GM04503 (cell line): ENCODE measurements around the gene SLC35A2.

Experiments
- DNase-seq: peaks from one replicate; pipeline ENCODE4 v3.0.0-alpha.2; 2012; ENCODE audit warnings: low read depth

SLC35A2 gene

DNA sequence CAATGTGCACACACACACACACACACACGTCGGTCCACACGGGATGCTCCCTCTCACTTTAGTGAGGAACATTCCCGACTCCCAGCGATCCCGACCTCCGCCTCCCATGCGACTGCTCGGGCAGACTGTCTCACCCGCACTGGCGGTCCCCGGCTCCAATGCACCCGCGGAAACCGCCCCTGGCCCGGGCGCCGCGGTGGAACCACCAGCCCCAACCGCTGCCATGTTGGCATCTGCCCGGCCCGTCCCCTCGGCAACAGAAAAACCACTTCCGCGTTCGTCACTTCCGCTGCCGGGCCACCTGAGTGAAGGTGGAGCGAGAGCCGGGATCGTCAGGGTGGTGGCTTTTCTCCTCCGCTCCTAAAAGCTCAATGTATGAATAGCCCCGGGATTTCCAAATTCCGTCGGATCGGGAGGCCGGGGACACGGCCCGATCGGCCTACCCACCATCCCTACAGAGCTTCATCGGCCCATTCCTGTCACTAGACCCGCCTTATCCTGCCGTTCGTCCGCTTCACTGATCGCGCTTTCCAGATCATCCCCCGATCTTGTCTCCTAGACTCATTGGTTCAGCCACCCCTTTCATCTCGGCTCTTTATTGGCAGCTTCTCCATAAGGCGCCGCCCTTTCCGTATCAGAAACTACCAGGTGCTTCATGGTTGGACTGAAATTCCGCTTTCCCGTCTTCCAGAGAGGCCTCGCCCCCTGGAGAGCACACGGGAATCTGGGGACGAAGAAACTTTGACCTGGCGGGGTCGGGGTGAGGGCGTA, at the start of gene SLC35A2:
Gene SLC35A2 (minus strand): TSS at position 235 of the 771 bp plus-strand sequence. CDS start 10 bp downstream, at position 225.
- no peak for DNase-seq

DNA sequence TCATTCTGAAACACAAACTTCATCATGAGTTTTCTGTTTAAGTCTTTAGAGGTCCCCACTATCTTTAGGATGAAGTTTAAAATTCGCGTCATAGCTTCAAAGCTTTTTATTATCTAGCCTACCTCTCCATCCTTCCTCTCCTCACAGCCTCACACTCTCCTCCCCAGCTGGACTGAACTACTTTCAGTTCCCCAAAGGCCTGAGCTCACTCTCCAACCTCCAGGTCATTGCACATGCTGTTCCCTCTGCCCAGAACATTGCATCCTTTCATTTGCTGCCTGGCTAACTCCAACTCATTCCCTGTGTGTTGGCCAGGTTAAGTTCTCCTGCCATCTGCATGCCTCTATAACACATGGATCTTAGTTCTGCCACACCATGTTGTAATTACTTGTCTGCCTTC, 48.8 kb upstream of the SLC35A2 start:
- DNase-seq: no peak

DNA sequence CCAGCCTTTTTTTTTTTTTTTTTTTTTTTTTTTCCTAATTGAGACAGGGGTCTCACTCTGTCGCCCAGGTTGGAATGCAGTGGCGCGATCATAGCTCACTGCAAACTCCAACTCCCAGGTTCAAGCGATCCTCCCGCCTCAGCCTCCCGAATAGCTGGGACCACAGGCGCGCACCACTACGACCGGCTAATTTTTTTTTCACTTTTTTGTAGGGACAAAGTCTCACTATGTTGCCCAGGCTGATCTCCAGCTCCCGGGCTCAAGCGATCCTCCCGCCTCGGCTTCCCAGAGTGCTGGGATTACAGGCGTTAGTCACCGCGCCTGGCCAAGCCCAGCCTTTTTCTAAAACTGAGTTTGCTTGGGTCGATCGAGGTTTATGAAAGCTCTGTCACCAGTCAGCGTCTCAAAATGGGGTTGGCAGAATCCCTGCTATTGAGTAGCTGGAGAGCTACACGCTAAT, 47.2 kb upstream of the SLC35A2 start:
- DNase-seq: peak; percentile 28

DNA sequence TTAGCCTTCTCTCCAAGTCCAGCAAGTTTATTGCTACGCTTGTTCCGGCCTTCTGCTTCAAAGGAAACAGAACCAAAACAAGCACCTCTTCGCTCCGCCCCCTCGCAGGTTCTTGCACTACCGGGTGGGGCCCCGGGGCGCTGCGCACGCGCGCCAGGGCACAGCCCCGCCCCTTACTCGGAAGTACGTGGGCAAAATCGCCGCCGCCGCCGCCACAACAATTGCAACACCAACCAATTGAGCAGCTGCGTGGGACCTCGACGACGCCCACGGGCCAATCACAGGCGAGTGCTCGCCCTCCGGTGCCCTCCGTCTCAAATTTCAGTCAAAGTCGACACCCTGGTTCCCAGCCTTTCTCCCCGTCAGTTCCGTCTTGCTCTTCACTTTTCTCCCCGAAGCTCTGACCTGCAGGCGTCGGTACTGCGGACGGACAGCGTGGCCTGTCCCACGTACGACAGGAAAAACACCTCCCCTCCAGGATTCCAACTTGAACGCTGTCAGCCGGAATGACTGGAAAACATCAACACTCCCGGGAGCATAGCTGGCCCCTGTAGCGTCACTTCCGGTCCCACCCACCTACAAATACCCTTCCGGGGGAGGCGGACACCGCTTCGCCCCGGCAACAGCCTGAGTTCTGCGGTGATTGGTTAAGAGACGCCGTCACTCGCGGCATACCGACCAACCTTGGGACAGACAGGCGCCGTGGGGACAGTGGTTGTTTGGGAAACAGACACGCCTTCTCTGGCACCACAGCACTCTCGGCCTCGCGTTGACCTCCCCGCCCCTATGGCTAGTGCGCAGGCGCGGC, 46.6 kb upstream of the SLC35A2 start:
- peak; percentile 88 for DNase-seq

DNA sequence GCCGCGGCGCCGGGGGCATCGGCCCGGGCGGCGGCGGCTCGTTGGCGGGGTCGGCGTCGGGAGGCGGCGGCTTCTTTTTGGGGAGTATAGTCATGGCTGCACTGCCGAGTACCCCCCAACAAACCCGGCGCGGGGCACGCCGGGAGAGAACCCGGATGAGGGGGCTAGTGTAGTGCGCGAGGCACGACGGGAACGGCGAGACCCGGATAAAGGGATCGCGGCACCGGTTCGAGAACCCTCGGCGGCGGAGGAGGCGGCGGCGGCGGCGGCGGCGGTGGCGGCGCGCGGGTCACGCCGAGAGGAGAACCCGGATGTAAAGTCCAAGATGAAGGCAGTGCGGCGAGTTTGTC, 46.0 kb upstream of the SLC35A2 start, which contains the start of gene OTUD5:
Gene OTUD5 (minus strand): TSS at position 131 of the 350 bp plus-strand sequence. CDS start 37 bp downstream, at position 94.
- DNase-seq: no peak

DNA sequence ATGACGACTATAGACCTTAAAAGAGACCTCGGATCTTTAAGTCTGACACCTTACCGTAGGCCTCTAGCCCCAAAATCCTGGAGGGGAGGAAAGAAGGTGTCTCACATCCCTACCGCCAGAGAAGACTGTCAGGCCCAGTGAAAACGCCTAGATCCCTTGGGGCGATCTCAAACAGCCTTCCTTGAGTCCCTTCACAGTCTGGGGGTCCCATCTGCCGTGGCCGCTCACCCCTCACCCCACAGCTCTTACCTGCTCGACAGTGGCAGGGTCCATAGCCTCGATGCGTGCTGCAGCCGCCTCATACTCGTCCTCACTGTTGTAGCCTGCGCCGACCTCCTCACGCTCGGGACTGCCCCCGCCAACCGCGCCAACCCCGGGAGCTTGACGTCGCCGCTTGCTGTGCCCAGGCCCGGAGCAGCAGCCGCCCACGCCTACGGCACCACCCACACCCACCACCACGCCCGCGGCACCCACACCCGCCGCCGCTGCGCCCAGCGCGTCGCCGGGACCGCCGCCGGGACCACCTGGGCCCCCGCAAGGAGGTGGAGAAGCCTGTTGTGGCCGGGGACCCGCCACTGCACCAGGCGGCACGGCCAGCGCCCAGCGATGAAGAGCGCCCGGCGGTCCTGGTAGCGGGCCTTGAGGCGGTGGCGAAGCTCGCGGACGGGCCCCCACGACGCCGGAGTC, 45.4 kb upstream of the SLC35A2 start:
- DNase-seq: no peak

DNA sequence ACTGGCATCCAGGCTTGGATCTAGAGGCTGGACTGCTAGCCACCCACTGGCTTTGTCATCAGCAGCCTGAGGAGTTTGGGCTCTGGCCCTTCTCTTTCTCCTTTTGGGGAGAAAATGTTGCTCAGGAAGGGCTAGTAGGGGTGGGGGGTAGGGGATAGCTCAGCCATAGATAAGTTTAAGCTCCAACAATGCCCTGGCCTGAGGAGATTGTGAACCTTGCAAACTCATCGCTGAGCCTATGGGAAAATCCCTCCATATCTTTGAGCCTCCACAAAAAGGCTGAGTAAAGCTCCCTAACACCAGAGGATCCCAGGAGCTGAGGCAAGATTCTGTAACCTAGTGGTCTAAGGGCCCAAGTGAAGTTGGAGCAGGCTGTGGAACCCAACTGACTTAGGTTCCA, 37.1 kb upstream of the SLC35A2 start:
- no peak for DNase-seq

DNA sequence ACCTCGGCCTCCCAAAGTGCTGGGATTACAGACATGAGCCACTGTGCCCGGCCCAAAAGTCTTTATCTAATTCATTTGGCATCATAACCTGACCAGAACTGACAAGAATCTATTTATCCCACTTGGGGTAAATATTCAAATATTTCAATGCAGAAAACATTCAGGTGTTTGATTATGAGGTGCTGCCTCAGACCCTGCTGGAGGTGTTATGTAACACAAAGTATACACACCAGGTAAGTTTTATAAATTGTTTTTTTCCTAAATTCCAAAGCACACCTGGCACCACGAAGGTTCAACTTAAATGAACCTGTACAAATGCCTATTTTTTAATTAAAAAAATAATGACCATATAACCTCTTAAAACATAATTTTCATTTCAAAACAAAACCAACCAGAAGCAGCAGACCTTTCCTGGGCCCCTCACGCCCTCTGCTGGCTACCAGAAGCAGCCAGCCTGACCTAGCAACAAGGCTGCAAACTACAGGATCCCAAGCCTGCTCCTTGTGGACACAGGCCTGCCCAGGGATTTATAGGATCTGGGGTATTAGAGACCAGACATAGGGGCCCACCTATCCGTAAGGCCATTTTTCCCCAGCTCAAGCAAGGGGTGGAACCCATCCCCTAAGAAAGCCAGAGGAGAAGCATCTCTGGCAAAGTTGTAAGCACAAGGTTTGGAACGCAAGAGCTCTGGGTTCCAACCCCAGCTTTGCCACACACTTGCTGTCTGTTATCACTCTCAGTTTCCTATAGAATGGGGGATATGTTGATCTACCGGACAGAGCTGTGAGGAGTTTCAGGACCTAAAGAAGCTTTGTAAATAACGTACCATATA, 34.3 kb upstream of the SLC35A2 start:
- no peak for DNase-seq

DNA sequence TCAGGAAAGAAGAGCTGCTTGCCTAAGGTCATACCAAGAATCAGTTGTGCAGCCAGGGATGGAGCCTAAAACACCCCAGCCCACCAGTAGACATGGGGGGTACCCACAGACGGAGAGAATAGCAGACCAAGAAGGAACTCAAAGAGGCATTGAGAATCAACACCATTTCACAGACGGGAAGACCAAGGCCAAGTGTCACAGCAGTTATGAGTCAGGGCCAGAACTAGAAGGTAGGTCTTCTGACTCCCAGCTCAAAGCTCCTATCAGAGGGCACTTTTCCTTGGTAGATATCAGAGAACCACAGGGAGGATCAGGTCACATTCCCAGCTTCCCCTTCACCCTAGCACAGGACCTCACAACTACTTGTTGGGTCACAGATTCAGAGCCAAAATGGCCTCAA, 31.4 kb upstream of the SLC35A2 start:
- DNase-seq: no peak

DNA sequence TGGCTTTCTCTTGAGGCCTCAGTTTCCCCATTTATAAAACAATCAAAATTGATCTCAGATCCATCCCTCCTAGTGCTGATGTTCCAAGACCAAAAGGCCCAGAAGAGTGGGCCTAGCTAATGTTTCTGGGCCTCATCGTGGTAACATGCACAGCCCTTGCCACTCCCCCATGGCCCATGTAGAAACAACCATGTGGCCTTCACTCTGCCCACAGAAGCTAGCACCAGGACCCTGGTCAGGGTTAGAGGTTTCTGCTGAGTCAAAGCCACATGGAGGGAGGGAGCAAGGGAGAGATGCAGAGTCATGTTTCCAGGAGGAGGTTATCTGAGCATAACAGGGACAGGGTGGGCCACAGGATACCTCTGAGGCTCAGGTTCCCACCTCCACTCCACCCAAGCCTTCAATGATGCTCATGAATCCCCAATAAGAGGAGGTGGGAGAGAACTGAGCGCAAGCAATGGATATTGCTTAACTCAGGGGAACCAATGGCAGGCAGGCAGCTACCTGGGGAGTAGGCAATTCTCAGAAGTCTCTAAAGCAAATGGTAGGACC, 29.0 kb upstream of the SLC35A2 start:
- no peak for DNase-seq

DNA sequence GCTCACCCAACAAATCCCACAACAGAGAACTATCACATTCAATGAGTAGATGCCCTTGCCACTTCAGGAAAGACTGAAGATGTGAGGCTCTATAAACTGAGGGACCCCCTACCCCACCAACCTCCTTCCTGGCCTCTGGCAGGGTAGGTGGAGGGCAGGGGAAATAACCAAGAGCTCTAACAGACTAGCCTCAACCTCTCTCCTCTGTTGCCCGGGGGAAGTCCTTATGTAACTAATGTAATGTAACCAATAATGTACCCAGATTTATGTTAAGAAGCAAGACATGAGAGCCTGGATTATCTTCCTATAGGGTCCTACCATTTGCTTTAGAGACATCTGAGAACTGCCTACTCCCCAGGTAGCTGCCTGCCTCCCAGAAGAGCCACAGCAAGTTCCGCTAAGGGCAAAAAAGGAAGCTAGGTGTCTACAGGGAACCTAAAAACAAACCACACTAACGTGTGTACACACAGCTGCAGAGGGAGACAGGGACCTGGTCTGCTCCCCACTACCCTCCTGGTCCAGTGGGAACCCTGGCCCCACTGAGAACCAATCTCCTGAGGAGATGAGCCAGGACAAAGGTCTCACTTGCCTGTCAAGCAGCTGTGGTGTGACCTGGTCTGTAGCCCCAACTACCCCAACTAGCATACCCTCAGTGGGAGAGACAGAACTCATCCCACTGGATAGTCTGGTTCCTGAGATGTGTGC, 28.2 kb upstream of the SLC35A2 start:
- no peak for DNase-seq

DNA sequence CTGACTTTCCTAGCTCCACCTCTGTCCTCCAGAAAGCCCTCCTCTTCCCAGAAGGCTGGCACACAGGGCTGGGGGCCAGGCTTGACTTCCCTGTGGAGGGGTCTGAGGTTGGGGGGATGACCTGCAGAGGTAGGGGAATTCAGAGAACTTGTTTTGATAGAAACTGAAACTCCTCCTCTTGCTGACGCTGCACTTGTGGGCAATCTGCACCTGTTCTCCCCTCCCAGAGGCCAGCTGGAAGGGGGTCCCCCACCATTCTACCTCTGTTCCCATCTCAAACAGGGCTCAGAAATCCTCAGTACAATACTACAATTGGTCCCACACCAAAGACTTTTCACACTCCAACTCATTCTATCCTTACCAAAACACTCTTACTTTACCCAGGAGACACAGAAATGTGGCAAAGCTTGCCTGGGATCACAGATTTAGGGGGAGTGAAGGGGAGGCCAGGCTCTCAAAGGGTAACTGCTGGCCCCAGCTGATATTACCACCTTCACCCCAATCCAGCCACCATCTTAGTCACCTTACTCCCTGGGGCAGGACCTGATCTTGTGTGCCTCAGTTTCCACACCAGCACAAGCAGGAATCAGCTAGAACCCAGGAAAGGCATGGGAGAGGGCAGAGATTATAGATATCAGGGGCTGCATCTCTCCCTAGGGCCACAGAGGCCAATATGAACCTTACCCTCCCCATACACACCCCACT, 27.4 kb upstream of the SLC35A2 start:
- no peak for DNase-seq

DNA sequence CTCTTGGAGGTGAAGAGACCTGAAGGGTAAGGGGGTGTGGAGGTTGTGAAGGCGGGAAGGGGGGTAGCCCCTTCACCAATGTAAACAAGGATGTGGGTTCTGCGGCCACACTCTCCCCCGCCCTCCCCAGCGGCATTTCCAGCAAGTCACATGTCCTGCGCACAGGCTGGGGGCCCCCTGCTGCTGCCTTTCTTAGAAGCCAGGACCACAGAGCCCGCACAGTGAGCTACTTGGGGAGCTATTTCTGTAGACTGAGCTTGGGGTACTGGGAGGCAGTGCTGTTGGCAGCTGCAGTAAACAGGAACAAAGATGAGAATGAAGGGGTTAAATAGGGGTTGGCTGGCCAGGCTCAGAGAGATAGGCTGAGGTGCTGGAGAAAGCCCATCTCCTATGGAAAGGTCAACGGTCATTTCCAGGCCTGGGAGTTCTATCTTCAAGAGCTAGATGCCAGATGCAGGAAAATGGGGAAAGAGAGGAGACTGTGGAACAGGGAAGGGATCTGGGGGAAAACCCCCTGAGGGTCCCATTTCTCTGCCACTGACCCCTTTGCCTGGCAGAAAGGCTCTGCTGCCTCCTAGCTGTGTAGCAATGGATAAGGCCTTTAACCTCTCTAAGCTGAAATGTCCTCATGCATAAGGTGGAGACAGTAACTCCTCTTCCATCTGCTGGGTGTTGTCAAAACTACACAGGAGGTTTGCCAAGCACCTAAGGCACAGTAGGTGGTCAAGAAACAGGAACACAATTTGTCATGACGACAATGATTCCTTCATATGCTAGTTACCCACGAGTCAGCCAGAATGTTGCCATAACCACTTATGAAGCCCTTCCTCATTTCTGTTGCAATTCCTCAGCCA, 25.8 kb upstream of the SLC35A2 start:
- no peak for DNase-seq

DNA sequence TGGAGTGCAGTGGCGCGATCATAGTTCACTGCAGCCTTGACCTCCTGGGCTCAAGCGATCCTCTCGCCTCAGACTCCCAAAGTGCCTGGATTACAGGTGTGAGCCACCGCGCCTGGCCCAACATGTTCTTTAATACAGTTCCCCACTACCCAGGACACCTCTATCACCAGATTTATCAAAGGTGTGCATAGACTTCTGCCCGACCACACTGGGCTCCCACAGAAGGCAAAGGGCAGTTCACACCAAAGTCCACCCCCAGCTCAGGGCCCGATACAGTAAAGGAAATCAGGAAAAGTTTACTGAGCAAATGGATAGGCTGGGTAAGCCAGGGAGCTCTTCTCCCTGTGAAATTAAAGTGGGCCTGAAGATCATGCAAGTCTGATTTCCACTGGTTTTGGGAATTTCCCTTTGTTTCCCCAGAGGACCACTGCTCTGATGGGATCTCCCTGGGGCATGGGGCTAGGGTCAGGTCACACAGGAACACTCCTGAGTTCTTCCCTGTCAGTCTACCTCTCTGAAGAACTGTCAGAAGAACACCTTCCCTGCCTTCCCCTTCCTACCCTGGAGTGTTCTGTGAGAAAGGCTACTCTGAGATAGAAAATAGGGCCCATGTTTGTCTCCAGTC, 25.1 kb upstream of the SLC35A2 start:
- no peak for DNase-seq

DNA sequence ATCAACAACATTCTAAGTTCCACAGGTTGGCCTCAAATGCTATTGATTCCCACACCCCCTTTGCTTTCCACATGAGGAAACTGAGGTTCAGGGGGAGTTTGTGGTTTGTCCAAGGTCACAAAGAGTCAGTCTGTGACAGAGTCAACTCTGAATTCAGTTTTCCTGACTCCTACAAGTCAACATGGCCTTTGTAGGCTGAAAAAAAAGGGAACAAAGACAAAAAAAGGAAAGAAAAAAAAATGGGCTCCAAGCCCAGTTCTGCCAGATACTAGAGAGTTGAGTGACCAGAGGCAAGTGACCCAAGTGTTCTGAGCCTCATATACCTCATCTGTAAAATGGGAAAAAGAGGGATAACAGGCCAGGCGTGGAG, 23.8 kb upstream of the SLC35A2 start:
- DNase-seq: no peak

DNA sequence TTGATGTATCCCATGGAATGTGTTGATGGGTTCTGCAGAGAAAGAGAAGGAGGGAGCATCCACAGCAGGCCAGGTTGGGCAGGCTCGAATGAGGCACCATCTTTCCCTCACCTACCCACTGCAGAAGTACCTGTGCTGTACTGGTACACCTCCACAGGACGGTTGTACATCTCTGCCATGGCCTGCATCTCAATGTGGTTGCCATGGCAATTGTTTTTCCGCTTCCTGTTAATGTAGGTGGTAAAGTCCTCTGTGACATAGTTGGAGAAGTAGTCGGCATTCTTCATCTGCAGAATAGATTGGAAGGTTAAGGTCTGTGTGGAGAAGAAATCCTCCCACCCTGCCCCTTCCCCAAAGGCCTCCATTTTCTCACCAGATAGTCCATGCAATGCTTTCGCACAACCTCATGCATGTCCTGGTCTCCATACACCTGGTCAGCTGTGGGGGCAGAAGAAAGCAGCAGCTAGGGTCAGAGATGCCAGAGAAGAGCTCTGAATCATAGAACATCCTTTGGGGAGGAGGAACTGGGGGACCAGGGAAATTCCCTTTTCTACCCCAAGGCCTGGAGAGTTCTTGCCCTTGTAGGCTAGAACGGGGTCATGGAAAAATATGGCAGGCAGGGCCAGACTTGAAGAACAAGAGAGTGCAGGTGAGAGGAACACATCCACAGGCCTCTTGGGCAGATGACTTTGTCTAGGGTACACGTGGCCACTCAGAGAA, 23.3 kb upstream of the SLC35A2 start:
- DNase-seq: no peak

DNA sequence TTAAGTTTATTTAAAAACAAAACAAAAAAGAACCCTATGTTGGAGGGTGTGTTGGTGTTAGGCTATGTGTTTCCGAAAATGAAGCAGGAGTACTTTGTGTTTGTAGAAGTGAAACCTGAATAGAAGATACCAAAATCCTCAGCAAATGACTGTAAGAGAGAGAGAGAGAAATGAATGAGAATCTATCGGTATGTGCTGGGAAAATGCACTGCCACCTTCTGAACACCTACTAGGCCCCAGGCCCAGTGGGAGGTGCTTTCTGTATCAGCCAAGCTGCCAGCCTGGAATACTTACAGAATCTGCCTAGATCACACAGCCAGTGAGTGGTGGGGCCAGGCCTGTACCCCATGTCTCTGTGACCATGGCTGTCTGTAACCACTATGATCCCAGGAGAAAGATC, 22.3 kb upstream of the SLC35A2 start:
- no peak for DNase-seq

DNA sequence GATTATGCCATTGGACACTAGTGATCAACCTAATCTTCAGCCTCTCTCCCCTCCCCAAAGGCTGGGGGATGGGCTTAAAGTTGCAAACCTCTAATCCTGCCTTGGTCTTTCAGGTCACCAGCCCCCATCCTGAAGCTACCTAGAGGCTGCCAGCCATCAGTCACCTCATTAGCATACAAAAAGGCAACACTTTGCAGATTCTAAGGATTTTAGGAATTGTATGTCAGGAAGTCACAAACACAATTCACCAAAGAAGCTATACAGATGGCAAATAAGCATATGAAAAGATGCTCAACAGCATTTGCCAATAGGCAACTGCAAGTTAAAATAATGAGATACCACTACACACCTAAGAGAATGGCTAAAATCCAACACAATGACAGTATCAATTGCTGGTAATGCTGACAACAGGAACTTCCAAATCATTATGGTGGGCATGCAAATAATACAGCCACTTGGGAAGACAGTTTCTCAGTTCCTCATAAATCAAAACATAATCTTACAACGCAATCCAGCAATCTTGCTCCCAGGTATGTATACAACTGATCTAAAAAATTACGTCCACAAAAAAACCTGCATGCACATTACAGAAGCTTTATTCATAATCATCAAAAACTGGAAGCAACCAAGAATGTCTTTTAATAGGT, 16.4 kb upstream of the SLC35A2 start:
- no peak for DNase-seq
